Measurements from ENCODE around the gene CTSE.
"Not testable (repeated sequence)": the region's sequence is repeated elsewhere in the genome, so short reads cannot be mapped to it uniquely, and the experiment has no call there.

CTSE gene

DNA sequence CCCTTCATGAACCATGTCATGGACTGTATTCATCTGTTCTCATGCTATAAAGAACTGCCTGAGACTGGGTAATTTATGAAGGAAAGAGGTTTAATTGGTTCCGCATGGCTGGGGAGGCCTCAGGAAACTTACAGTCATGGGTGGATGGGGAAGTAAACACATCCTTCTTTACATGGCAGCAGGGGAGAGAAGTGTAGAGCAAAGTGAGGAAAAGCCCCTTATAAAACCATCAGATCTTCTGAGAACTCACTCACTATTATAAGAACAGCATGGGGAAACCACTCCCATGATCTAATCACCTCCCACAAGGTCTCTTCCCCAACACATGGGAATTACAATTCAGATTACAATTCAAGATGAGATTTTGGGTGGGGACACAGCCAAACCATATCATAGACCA is 27.1 kb downstream of the CTSE start:
- H3K27me3 ChIP-seq (ENCODE audit: insufficient read depth, low read length): peaks cover 44% of the 10 kb centered on the region; the same call in 1 of the 2 replicates
- not testable (repeated sequence) for H3K4me1 ChIP-seq (ENCODE audit: insufficient read depth, low read length); H3K9me3 ChIP-seq (ENCODE audit: insufficient read depth, low read depth, low read length)

DNA sequence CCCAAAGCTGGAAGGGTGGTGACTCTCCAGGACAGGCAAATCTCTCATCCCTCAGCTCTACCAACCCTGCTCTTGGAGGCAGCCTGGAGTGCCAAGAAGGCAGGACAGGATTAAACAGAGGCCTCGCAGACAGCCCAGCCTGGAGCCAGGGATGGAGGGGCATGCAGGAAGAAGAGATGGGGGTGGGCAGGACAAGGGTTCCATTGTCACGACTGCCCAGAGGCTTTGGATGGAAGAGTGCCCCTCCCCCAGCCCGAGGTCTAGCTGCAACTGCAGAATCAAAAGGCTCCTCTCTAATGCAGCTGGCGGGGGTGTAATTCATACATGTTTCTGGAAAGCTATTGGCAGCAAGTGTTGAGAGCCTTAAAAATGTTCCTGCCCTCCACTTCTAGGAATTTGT is 29.3 kb downstream of the CTSE start:
- Histone ChIP-seq H3K36me3 (ENCODE audit: insufficient read depth, low read depth, low read length) (no peaks in the 10 kb centered on the region), H3K4me3 (ENCODE audit: low read length) (no peak overlapping the region), H3K4me1 (ENCODE audit: insufficient read depth, low read length) (peaks cover 7% of the 10 kb centered on the region; the same call in 1 of the 2 replicates), H3K27ac (ENCODE audit: low read length) (no peak overlapping the region), H3K27me3 (ENCODE audit: insufficient read depth, low read length) (peaks cover 33% of the 10 kb centered on the region; the same call in 1 of the 2 replicates), H3K9ac (ENCODE audit: low read depth, low read length) (no peak overlapping the region), H3K9me3 (ENCODE audit: insufficient read depth, low read depth, low read length) (no peaks in the 10 kb centered on the region)

More for the DNA sequence above, 27.1 kb downstream of the CTSE start:
- not testable (repeated sequence) for H3K4me3 ChIP-seq (ENCODE audit: low read length); H3K36me3 ChIP-seq (ENCODE audit: insufficient read depth, low read depth, low read length); H3K9ac ChIP-seq (ENCODE audit: low read depth, low read length); H3K27ac ChIP-seq (ENCODE audit: low read length)

DNA sequence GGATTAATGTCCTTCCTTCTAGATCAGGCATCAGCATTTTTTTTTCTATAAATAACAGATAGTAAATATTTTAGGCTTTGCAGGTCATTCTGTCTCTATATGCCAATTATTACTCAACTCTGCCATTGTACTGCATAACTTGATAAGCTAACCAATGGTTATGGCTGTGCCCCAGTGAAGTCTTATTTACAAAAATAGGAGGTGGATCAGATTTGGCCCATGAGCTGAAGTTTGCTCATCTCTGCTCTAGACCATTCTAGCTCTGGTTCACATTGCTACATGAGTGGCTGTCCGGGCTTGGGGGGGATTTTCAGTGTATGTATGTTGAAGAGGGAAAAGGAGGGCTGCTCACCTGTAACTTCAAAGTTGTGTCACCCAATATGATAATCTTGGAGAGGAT is 30.6 kb downstream of the CTSE start:
- Histone ChIP-seq H3K9me3 (ENCODE audit: insufficient read depth, low read depth, low read length) (no peaks in the 10 kb centered on the region), H3K27me3 (ENCODE audit: insufficient read depth, low read length) (peaks cover 20% of the 10 kb centered on the region; the same call in 1 of the 2 replicates), H3K4me3 (ENCODE audit: low read length) (no peak overlapping the region), H3K9ac (ENCODE audit: low read depth, low read length) (no peak overlapping the region), H3K36me3 (ENCODE audit: insufficient read depth, low read depth, low read length) (no peaks in the 10 kb centered on the region), H3K4me1 (ENCODE audit: insufficient read depth, low read length) (peaks cover 7% of the 10 kb centered on the region; the same call in 1 of the 2 replicates), H3K27ac (ENCODE audit: low read length) (no peak overlapping the region)

DNA sequence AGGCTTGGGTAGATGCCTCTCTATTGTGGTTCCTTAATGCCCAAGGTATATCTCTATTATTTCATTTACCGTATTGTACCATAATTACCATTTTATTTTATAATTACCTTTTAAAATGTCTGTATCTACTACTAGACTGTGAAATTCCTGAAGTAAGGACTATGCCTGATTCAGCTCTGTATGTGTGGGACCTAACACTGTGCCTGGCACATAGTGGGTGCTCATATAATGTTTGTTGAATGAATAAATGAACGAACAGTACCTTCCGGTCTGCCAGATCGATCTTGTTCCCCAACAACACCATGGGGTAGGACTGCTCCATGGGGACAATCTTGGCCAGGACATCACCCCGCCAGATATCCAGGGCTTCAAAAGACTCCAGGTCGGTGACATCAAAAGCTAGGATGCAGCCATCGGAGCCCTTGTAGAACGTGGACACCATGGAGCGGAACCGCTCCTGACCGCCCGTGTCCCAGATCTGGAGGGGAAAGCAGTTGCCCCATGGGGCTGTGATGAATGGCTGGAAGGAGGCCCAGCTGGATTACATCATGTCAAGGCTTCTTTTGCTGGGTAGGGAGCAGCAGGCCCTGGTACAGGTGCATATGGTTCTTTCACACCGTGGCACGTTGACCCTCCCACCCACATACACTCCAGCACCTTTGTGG is 31.3 kb downstream of the CTSE start:
- Histone ChIP-seq H3K27ac (ENCODE audit: low read length) (no peak overlapping the region), H3K4me1 (ENCODE audit: insufficient read depth, low read length) (peaks cover 7% of the 10 kb centered on the region; the same call in 1 of the 2 replicates), H3K9me3 (ENCODE audit: insufficient read depth, low read depth, low read length) (no peaks in the 10 kb centered on the region), H3K4me3 (ENCODE audit: low read length) (no peak overlapping the region), H3K36me3 (ENCODE audit: insufficient read depth, low read depth, low read length) (no peaks in the 10 kb centered on the region), H3K9ac (ENCODE audit: low read depth, low read length) (no peak overlapping the region), H3K27me3 (ENCODE audit: insufficient read depth, low read length) (peaks cover 13% of the 10 kb centered on the region; the same call in 1 of the 2 replicates)

DNA sequence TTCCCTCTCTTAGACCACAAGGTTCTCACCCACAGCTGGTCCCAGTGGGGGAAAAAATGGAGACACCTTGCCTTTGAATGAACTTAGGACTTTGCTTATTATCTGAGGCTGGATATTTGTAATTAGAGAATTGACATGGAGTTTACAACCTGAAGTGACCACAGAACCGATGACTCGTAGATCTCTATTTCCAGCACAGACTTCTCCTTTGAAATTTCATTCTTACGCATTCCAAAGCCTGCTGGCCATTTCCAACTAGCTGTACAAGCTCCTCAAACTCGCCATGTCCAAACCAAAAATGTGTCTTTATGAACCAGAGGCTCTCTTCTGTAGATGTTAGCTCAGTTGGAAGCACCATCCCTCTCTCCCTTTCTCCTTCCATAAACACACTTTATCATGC is 32.5 kb downstream of the CTSE start:
- H3K36me3 ChIP-seq (ENCODE audit: insufficient read depth, low read depth, low read length): no peaks in the 10 kb centered on the region
- no peak overlapping the region for H3K4me3 ChIP-seq (ENCODE audit: low read length)
- no peak overlapping the region for H3K9ac ChIP-seq (ENCODE audit: low read depth, low read length)
- H3K9me3 ChIP-seq (ENCODE audit: insufficient read depth, low read depth, low read length): no peaks in the 10 kb centered on the region
- H3K4me1 ChIP-seq (ENCODE audit: insufficient read depth, low read length): peaks cover 5% of the 10 kb centered on the region; the same call in 1 of the 2 replicates
- H3K27ac ChIP-seq (ENCODE audit: low read length): no peak overlapping the region
- H3K27me3 ChIP-seq (ENCODE audit: insufficient read depth, low read length): peaks cover 1% of the 10 kb centered on the region; the same call in 1 of the 2 replicates

DNA sequence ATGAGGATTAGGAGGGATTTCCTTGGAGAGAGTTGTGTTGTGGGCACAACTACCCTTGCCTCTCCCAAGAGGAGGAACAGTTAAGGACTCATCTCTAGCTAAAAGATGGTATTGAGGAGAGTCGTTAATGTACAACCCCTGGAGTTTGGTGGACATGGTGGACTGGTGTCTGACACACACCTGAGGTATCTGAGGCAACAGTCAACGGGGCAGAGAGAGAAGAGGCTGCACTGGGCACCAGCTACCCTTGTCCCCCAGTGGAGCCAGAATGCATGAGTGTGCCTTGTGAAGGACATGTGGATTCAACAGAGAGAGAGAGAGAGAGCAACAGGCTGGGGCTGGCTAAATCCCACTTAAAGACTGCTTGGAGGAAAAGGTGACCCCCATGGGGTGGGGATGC is 33.5 kb downstream of the CTSE start:
- Histone ChIP-seq H3K27ac (ENCODE audit: low read length) (no peak overlapping the region), H3K4me3 (ENCODE audit: low read length) (no peak overlapping the region), H3K4me1 (ENCODE audit: insufficient read depth, low read length) (peaks cover 4% of the 10 kb centered on the region; the same call in 1 of the 2 replicates), H3K9me3 (ENCODE audit: insufficient read depth, low read depth, low read length) (no peaks in the 10 kb centered on the region), H3K36me3 (ENCODE audit: insufficient read depth, low read depth, low read length) (no peaks in the 10 kb centered on the region), H3K27me3 (ENCODE audit: insufficient read depth, low read length) (no peaks in the 10 kb centered on the region), H3K9ac (ENCODE audit: low read depth, low read length) (no peak overlapping the region)

DNA sequence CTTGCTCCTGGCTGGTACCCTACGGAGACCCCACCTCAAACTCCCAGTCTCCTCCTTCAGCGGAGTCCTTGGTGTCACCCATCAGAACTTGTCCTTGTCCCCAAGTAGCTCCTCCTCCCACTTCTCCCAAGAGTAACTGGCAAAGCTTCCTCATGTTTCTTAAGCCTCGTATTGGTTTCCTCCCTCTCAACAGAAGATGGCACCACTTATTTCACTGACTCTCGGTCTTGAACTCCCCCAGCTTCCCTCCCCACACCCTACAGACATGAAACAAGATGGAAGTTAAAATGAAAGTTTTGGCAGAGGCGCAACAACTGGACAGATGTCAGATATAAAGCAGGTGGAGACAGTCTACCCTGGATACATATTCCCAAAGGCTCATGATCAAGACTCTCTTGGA is 33.9 kb downstream of the CTSE start:
- Histone ChIP-seq H3K36me3 (ENCODE audit: insufficient read depth, low read depth, low read length) (no peaks in the 10 kb centered on the region), H3K9me3 (ENCODE audit: insufficient read depth, low read depth, low read length) (no peaks in the 10 kb centered on the region), H3K27ac (ENCODE audit: low read length) (no peak overlapping the region), H3K27me3 (ENCODE audit: insufficient read depth, low read length) (no peaks in the 10 kb centered on the region), H3K4me1 (ENCODE audit: insufficient read depth, low read length) (peaks cover 4% of the 10 kb centered on the region; the same call in 1 of the 2 replicates), H3K9ac (ENCODE audit: low read depth, low read length) (no peak overlapping the region), H3K4me3 (ENCODE audit: low read length) (no peak overlapping the region)

DNA sequence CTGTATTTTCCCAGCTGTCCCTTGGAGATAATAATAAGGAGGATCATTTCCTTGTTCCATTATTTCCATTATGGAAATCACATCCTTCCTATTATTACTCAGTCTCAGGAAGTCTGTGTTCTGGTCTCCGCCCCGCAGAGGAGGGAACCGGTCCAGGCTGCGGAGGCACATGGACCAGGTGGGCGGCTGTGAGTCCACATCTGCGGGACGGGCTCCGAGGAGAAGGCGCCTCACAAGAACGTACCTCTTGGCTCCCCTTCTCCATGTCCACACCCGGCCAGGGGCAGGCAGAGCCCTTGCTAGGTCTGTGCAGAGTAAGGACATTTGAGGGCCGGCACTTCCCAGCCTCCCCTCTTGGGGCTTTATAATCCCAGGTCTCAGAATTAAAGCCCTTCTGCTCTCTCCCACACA is 35.1 kb downstream of the CTSE start:
- no peak overlapping the region for H3K9ac ChIP-seq (ENCODE audit: low read depth, low read length)
- H3K4me1 ChIP-seq (ENCODE audit: insufficient read depth, low read length): no peaks in the 10 kb centered on the region
- H3K27me3 ChIP-seq (ENCODE audit: insufficient read depth, low read length): no peaks in the 10 kb centered on the region
- H3K9me3 ChIP-seq (ENCODE audit: insufficient read depth, low read depth, low read length): no peaks in the 10 kb centered on the region
- H3K36me3 ChIP-seq (ENCODE audit: insufficient read depth, low read depth, low read length): no peaks in the 10 kb centered on the region
- H3K4me3 ChIP-seq (ENCODE audit: low read length): no peak overlapping the region
- no peak overlapping the region for H3K27ac ChIP-seq (ENCODE audit: low read length)

DNA sequence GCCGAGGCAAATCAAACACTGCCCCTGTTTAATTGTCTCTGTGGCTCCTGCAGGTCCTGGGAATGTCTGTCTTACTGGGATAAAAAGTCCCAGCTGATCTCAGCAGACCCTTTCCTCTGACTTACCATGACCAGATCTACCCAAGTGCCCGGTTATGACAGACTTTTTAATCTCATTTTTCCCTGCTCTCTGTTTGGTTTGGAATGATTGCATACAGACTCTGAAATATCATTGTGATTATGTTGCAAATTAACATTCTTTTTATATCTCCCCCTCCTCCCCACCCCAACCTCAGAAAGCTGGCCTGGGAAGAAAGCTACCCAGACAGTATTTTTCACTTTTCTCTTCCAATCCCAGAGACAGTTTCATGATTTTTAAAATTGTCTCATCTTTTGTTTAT is 36.8 kb downstream of the CTSE start:
- no peaks in the 10 kb centered on the region; the same call in 1 of the 2 replicates for H3K9me3 ChIP-seq (ENCODE audit: insufficient read depth, low read depth, low read length)
- no peak overlapping the region for H3K4me3 ChIP-seq (ENCODE audit: low read length)
- H3K9ac ChIP-seq (ENCODE audit: low read depth, low read length): no peak overlapping the region
- H3K27ac ChIP-seq (ENCODE audit: low read length): no peak overlapping the region
- H3K27me3 ChIP-seq (ENCODE audit: insufficient read depth, low read length): no peaks in the 10 kb centered on the region
- H3K36me3 ChIP-seq (ENCODE audit: insufficient read depth, low read depth, low read length): no peaks in the 10 kb centered on the region
- H3K4me1 ChIP-seq (ENCODE audit: insufficient read depth, low read length): no peaks in the 10 kb centered on the region

DNA sequence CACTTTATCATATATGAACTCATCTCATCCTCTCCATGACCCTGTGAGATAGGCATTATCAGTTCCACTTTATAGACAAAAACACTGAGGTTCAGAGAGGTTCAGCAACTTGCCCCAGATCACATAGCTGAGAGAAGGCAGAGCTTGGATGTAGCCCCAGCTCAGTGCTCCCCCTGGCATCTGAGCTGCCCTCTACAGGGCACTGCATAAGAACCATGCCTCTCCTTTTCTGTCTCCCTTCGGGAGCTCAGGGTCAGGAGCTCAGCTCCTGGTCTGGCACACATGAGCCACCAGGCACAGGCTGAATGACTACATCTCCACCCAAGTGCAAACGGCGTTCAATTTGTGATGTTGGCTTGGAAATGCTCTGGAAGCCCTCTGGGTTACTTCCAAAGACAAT is 37.4 kb downstream of the CTSE start:
- Histone ChIP-seq H3K36me3 (ENCODE audit: insufficient read depth, low read depth, low read length) (no peaks in the 10 kb centered on the region), H3K4me3 (ENCODE audit: low read length) (no peak overlapping the region), H3K4me1 (ENCODE audit: insufficient read depth, low read length) (no peaks in the 10 kb centered on the region), H3K27me3 (ENCODE audit: insufficient read depth, low read length) (no peaks in the 10 kb centered on the region), H3K27ac (ENCODE audit: low read length) (no peak overlapping the region), H3K9me3 (ENCODE audit: insufficient read depth, low read depth, low read length) (peaks cover 2% of the 10 kb centered on the region; the same call in 1 of the 2 replicates), H3K9ac (ENCODE audit: low read depth, low read length) (no peak overlapping the region)

DNA sequence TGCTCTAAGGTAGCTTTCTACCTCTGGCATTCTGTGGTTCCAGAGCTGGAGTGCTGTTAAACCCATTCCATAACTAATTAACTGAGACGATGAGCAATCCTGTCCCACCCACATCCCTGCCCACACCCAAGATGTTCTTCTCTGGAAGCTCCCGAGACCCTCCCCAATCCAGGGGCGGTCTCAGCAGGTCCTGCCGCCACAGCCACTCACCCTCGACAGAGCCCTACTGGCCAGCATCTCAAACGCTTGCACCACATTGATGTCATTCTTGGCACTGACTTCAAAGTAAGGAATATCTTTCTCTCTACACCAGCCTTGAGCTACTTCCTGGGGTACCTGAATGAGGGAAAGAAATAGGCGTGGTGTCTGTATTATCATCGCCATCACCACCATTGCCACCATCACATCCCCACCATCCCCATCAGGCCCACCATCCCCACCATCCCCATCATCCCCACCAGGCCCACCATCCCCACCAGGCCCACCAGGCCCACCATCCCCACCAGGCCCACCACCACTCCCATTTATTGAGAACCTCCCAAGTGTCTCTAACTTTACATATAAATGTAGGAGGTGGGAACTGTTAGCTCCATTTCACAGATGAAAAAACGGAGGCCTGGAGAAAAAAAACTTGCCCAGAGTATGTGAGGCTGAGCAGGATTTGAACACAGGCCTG is 38.2 kb downstream of the CTSE start:
- Histone ChIP-seq H3K4me3 (ENCODE audit: low read length) (no peak overlapping the region), H3K27ac (ENCODE audit: low read length) (no peak overlapping the region), H3K36me3 (ENCODE audit: insufficient read depth, low read depth, low read length) (no peaks in the 10 kb centered on the region), H3K4me1 (ENCODE audit: insufficient read depth, low read length) (no peaks in the 10 kb centered on the region), H3K9ac (ENCODE audit: low read depth, low read length) (no peak overlapping the region), H3K27me3 (ENCODE audit: insufficient read depth, low read length) (no peaks in the 10 kb centered on the region), H3K9me3 (ENCODE audit: insufficient read depth, low read depth, low read length) (peaks cover 4% of the 10 kb centered on the region; the same call in 1 of the 2 replicates)
